ENCODE measurements around the gene AHRR.
A peak's percentile ranks its signal among the peaks of the same experiment; 100 is the strongest.
"Not testable (repeated sequence)": the region's sequence is repeated elsewhere in the genome, so short reads cannot be mapped to it uniquely, and the experiment has no call there.

Gene AHRR

DNA sequence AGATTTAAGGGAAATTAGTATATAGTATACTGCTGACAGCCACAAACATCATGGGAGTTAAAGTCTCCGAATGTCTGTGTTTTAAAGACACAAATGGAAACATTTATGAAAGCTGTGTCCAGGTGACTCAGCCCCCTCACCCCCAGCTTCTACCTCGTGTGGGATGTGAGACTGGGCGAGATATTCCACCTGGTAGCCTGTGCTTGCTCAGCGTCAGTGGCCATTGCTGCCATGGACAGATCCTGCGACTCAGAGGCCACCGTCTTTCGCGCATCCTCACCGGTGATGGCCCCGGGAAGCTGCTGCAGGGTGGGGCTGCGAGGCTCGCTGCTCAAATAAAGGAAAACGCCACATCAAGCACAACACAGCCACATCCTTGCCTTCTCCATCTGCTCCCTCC is 90.2 kb downstream of the AHRR start:
- no peak overlapping the region for H3K4me3 ChIP-seq
- no peak overlapping the region for H3K27ac ChIP-seq
- TF ChIP-seq, protein P1, sequence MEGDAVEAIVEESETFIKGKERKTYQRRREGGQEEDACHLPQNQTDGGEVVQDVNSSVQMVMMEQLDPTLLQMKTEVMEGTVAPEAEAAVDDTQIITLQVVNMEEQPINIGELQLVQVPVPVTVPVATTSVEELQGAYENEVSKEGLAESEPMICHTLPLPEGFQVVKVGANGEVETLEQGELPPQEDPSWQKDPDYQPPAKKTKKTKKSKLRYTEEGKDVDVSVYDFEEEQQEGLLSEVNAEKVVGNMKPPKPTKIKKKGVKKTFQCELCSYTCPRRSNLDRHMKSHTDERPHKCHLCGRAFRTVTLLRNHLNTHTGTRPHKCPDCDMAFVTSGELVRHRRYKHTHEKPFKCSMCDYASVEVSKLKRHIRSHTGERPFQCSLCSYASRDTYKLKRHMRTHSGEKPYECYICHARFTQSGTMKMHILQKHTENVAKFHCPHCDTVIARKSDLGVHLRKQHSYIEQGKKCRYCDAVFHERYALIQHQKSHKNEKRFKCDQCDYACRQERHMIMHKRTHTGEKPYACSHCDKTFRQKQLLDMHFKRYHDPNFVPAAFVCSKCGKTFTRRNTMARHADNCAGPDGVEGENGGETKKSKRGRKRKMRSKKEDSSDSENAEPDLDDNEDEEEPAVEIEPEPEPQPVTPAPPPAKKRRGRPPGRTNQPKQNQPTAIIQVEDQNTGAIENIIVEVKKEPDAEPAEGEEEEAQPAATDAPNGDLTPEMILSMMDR (IDR thresholded peaks at IDR 0.05) = no peak
- DNase-seq (ENCODE audit: low spot score) = no peak

DNA sequence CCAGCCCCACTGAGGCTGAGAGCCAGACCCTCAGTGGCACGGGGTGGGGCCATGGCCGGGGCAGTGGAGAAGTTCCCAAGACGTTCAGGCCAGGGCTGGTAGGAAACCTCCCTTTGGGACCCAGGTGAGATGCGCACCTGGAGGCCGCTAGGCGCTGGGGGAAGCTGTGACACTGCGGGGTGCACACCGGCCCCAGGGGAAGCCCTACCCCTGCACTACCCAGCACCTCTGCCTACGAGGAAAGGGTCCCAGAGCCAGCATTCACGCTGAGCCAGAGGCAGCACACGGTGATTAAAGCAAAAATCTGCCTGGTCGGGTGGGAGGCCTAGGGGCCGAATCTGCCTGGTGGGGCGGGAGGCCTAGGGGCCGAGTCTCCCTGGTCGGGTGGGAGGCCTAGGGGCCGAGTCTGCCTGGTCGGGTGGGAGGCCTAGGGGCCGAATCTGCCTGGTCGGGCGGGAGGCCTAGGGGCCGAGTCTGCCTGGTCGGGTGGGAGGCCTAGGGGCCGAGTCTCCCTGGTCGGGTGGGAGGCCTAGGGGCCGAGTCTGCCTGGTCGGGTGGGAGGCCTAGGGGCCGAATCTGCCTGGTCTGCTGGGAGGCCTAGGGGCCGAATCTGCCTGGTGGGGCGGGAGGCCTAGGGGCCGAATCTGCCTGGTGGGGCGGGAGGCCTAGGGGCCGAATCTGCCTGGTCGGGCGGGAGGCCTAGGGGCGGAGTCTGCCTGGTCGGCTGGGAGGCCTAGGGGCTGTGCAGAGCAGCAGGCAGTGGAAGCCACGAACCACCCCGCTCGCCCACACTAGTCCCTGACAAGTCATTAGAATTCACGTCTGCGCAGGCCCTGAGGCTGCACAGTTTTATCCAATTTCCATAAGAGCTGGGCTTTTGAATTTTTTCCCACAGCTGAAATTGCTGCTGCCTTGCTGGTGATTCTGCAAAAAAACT is 93.7 kb downstream of the AHRR start:
- not testable (repeated sequence) for DNase-seq (ENCODE audit: low spot score); H3K4me3 ChIP-seq
- H3K27ac ChIP-seq = peak overlapping the region in 1 of 2 donors; percentile 75

DNA sequence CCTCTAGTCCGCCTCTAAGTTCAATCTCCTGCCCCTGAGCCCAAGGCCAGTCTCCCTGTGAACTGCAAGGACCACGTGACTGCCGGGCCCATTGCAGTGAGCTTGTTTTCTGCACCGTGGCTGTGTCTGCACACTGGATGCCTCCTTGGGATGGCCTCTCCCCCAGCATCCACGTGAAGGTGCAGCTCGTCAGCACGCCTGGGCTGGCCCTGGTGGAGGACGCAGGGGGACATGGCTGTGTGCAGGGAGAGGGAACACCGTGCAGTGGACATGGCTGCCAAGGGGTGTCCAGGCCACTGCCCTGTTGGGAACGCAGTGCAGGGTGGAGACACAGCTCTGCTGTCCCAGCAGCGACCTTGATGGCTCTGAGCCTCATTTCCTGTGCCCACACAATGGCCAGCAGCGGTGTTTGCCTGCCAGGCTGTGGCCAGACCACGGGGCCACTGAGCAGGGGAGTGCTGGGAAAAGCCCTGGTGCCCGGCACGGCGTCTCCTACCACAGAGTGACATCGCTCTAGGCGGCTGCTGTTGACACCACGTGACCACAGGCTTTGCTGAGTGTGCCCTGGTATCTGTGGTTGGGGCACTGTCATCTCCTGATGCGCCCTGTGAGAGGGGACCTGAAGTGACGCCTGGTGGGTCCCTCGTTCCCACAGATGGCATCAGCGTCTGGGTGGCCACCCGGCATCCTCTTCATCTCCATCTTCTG is 94.6 kb downstream of the AHRR start:
- DNase-seq (ENCODE audit: low spot score) = no peak
- H3K4me3 ChIP-seq = no peak overlapping the region
- TF ChIP-seq, protein P1 (IDR thresholded peaks at IDR 0.05) = no peak
- H3K27ac ChIP-seq = no peak overlapping the region

DNA sequence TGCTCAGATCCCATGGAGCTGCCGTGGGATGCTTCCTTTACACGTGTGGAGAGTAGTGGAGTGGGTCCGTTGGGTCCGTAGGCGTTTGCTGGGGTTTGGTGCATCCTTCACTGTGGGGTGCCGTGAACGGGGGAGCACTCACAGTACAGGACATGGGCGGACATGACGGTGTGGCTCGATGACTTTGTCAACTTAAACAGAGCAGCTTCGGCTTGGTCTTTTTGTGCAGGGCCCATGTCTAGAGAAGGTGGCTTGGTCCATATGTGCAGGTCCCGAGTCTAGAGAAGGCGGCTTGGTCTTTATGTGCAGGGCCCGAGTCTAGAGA is 95.1 kb downstream of the AHRR start:
- DNase-seq (ENCODE audit: low spot score) = no peak
- TF ChIP-seq, protein P1 (IDR thresholded peaks at IDR 0.05) = no peak
- Histone ChIP-seq H3K4me3 (no peak overlapping the region), H3K27ac (no peak overlapping the region)

DNA sequence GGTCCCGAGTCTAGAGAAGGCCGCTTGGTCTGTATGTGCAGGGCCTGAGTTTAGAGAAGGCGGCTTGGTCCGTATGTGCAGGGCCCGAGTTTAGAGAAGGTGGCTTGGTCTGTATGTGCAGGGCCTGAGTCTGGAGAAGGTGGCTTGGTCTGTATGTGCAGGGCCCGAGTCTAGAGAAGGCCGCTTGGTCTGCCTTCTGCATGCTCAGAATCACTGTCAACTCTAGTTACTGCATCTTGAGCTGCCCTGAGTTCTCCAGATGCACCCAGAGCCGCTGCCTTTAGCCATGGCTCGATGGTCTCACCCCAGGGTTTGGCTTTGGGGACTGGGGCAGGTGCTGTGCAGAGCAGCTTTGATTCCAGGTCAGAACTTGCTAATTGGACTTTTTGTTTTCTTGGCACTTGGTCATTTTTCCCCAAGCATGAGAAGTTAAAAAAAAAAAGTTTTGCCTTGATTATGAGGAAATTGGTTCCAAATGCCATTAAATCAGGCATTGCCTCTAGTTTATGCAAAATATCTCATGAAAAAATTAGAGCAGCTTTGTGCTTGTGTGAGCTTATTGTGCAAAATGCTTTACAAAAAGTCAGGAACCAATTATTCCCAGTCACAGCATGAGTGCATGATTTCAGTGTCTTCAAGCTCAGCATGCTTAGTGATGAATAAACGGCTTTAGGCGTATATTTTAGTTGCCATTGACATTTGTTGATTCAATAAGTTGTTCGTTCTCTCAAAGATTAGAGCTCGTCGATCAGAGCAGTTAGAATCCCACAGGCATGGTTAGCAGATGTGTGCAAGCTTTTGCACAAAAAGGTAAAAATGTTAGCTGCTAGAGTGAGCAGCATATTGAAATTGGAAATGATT is 96.0 kb downstream of the AHRR start:
- H3K27ac ChIP-seq = no peak overlapping the region
- TF ChIP-seq, protein P1 (IDR thresholded peaks at IDR 0.05) = no peak
- no peak overlapping the region for H3K4me3 ChIP-seq
- no peak for DNase-seq (ENCODE audit: low spot score)

DNA sequence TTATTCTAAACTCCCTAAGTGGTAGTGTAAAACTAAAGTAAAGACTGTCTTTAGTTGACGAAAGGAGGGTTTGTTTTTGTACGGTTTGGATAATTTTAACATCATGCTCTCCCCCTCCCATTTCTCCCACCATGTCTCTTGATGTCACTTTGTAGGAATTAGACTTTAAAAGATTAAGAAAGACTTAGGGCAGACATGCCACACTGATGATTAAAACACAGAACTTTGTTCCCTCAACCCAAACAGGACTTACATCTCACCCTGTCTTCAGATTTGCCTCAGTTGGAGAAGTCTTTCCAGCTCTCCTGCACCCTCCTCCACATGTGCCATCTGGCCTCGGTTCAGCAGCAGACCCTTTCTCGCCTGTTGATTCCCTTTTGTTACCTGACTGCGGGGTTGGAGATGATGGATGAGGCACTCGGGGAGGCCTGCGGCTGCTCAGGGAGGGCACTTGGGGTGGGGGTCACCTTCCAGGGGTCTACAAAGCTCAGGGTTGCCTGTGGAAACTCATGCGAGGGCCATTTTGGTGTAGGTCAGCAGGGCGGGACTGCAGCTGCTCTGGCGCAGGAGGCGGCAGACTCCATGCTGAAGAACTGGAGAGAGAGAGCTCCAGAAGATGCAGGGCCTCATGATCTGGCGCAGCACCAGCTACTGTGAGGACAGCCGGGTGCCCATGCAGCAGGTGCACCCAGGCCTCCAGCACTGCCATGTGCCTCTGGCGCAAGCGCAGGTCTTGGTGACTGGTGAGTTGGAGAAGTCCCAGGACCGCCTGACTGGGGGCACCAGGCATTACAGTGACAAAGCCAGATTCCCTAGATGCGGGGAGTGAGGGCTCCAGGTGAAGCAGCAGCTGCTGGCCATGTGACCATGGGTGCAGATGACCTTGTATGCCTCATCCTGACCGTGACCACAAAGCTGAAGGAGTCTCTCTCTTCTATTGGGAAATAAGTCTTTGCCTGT is 96.9 kb downstream of the AHRR start:
- no peak overlapping the region for H3K27ac ChIP-seq
- no peak overlapping the region for H3K4me3 ChIP-seq
- TF ChIP-seq, protein P1 (IDR thresholded peaks at IDR 0.05) = no peak
- DNase-seq (ENCODE audit: low spot score) = no peak
